HepG2 (cell line): ENCODE measurements around the gene BCAS3. TPM values are rescaled to one million over a fixed set of nuclear protein-coding genes. Genes with fewer than 3 reads are reported as not detected.

ENCODE experiments used
- ATF4 ChIP-seq, 2 experiments: fragments of 450-650 bp in 1 of 2; sonication (generic) in 1 of 2; formaldehyde crosslinking; IDR thresholded peaks; 2 replicates each; pipeline versions ENCODE4 v1.5.0 to v1.8.0; 2020 to 2022; ENCODE audit warnings: mild to moderate bottlenecking in 1 of 2, missing genetic modification reagents in 1 of 2
- CEBPG ChIP-seq: IDR thresholded peaks from 2 replicates; pipeline ENCODE4 v1.6.1; 2016
- EED ChIP-seq: sonication (generic); formaldehyde crosslinking; IDR thresholded peaks from 2 replicates; pipeline ENCODE4 v1.5.0; 2020; ENCODE audit warnings: mild to moderate bottlenecking, missing genetic modification reagents
- GATAD1 ChIP-seq: IDR thresholded peaks from 2 replicates; pipeline ENCODE4 v1.6.1; 2016; ENCODE audit warnings: missing genetic modification reagents, missing compliant biosample characterization
- KDM2A ChIP-seq: sonication (generic); formaldehyde crosslinking; IDR thresholded peaks from 2 replicates; pipeline ENCODE4 v1.4.0; 2020; ENCODE audit warnings: low read depth, missing genetic modification reagents, borderline replicate concordance
- PHF21A ChIP-seq: sonication (generic); formaldehyde crosslinking; IDR thresholded peaks from 2 replicates; pipeline ENCODE4 v1.5.0; 2020; ENCODE audit warnings: mild to moderate bottlenecking, missing genetic modification reagents
- POLR2A ChIP-seq, 2 experiments: IDR thresholded peaks; 2 replicates each; pipeline ENCODE4 v1.6.1; 2011; ENCODE audit warnings: low read depth in 2 of 2, low read length in 2 of 2, mild to moderate bottlenecking in 1 of 2, moderate library complexity in 1 of 2; ENCODE audit not compliant: insufficient read depth in 1 of 2
- PPARG ChIP-seq: conservative IDR thresholded peaks from 2 replicates; pipeline ENCODE4 v1.6.1; 2016; ENCODE audit warnings: missing biosample characterization, missing genetic modification reagents
- PRMT3 ChIP-seq: sonication (generic); formaldehyde crosslinking; IDR thresholded peaks from 2 replicates; pipeline ENCODE4 v1.8.1; 2022; ENCODE audit warnings: low read depth, mild to moderate bottlenecking, moderate library complexity, missing genetic modification reagents, borderline replicate concordance
- RARA ChIP-seq: IDR thresholded peaks from 2 replicates; pipeline ENCODE4 v1.6.1; 2016; ENCODE audit warnings: missing genetic modification reagents, missing compliant biosample characterization
- RXRB ChIP-seq: IDR thresholded peaks from 2 replicates; pipeline ENCODE4 v1.6.1; 2016; ENCODE audit warnings: borderline replicate concordance, missing genetic modification reagents, missing compliant biosample characterization
- SIN3A ChIP-seq: IDR thresholded peaks from 2 replicates; pipeline ENCODE4 v1.6.1; 2011; ENCODE audit warnings: low read depth, mild to moderate bottlenecking, control low read depth, low read length, borderline replicate concordance
- SOX13 ChIP-seq, 3 experiments: fragments of 450-650 bp in 1 of 3; sonication (generic) in 1 of 3; formaldehyde crosslinking in 1 of 3; IDR thresholded peaks in 2 of 3; conservative IDR thresholded peaks in 1 of 3; 2 replicates each; pipeline versions ENCODE4 v1.5.0 to v1.6.1; 2016 to 2020; ENCODE audit warnings: antibody characterized with exemption in 1 of 3, mild to moderate bottlenecking in 1 of 3, missing compliant biosample characterization in 1 of 3, missing genetic modification reagents in 1 of 3, moderate library complexity in 1 of 3
- TCF7 ChIP-seq: sonication (generic); IDR thresholded peaks from 2 replicates; pipeline ENCODE4 v1.6.1; 2016; ENCODE audit warnings: antibody characterized with exemption, low read depth
- U2AF1 ChIP-seq: fragments of 200-400 bp; formaldehyde crosslinking; optimal IDR thresholded peaks from 2 replicates; pipeline ENCODE3; 2017; ENCODE audit warnings: mild to moderate bottlenecking, low read depth, low read length
- ZBTB21 ChIP-seq: sonication (generic); formaldehyde crosslinking; IDR thresholded peaks from 2 replicates; pipeline ENCODE4 v1.4.0; 2020; ENCODE audit warnings: missing genetic modification reagents
- ZBTB37 ChIP-seq: sonication (generic); formaldehyde crosslinking; IDR thresholded peaks from 2 replicates; pipeline ENCODE4 v1.4.0; 2020; ENCODE audit warnings: mild to moderate bottlenecking, missing genetic modification reagents
- ZFP82 ChIP-seq: sonication (generic); formaldehyde crosslinking; IDR thresholded peaks from 2 replicates; pipeline ENCODE4 v1.5.1; 2020; ENCODE audit warnings: mild to moderate bottlenecking, missing genetic modification reagents, borderline replicate concordance
- ZNF263 ChIP-seq: sonication (generic); formaldehyde crosslinking; IDR thresholded peaks from 2 replicates; pipeline ENCODE4 v1.4.0; 2020; ENCODE audit warnings: missing genetic modification reagents
- ZNF503 ChIP-seq: sonication (generic); formaldehyde crosslinking; IDR thresholded peaks from 2 replicates; pipeline ENCODE4 v1.4.0; 2020; ENCODE audit warnings: missing genetic modification reagents
- ZNF574 ChIP-seq: sonication (generic); formaldehyde crosslinking; IDR thresholded peaks from 2 replicates; pipeline ENCODE4 v1.4.0; 2020; ENCODE audit warnings: missing genetic modification reagents
- polyA plus RNA-seq, 8 experiments: library from polyadenylated mRNA; depleted of rRNA in 3 of 8; stranded (reverse) in 7 of 8; unstranded in 1 of 8; fragments of >200 nt; fragmentation: Illumina TruSeq in 4 of 8; extraction: Trizol in 4 of 8; gene quantifications; 2 replicates each; pipeline versions ENCODE4 v1.2.1 to v1.2.3, GENCODE V29; 2011 to 2016; ENCODE audit warnings: low read depth in 4 of 8, missing spikeins in 1 of 8, mixed read lengths in 1 of 8; ENCODE audit not compliant: insufficient read depth in 1 of 8
- total RNA-seq, 5 experiments: library from RNA; depleted of rRNA; stranded (reverse); fragments of >200 nt; fragmentation: Illumina TruSeq; extraction: Trizol; gene quantifications; 2 replicates each; pipeline ENCODE4 v1.2.3, GENCODE V29; 2016; ENCODE audit warnings: low read depth in 1 of 5

Gene BCAS3
- total and polyA plus RNA-seq, 2 of the 13 experiments (the other 11 are each of a cell fraction or from before 2014, with no cell fraction given) = 10.7 to 11.2 TPM

- TF ChIP-seq ZNF503 (no peak), ZFP82 (CRISPR knock-in tag) (no peak), ZBTB21 (CRISPR knock-in tag) (no peak), ATF4 (CRISPR knock-in tag; IDR thresholded peaks at IDR 0.05) (peak in 1 of 2 experiments; percentile 58; a peak in 1 of 4 replicates), TCF7 (peak; percentile 94), SOX13 (IDR thresholded peaks at IDR 0.05) (no peak), SOX13 (CRISPR knock-in tag; conservative IDR thresholded peaks at IDR 0.05 in 1 of 2, IDR thresholded peaks at IDR 0.05 in 1 of 2) (peak in 1 of 2 experiments; percentile 82; a peak in 2 of 4 replicates), U2AF1 (no peak), CEBPG (CRISPR knock-in tag) (peak; percentile 92), ZBTB37 (no peak), GATAD1 (no peak), ZNF574 (CRISPR knock-in tag) (no peak), PHF21A (peak; percentile 71; the same call in 1 of the 2 replicates), PPARG (CRISPR knock-in tag) (peak; percentile 98), POLR2A (IDR thresholded peaks at IDR 0.05; ENCODE audit: insufficient read depth in 1 of 2, low read depth in 2 of 2, low read length in 2 of 2) (peak in 1 of 2 experiments; percentile 65; a peak in 3 of 4 replicates), PRMT3 (CRISPR knock-in tag) (no peak), RXRB (CRISPR knock-in tag) (peak; percentile 89), ZNF263 (CRISPR knock-in tag) (no peak), RARA (CRISPR knock-in tag) (peak; percentile 65), KDM2A (CRISPR knock-in tag) (no peak), EED (no peak), SIN3A (no peak)
Measured at GRCh38 chr17:60729854-60730253, 52.2 kb downstream of the BCAS3 start (continued).
